SW480 (cell line): ENCODE data around the gene TRIM69.
"Not testable (repeated sequence)": the region's sequence is repeated elsewhere in the genome, so short reads cannot be mapped to it uniquely, and the experiment has no call there.

Experiments
- DNase-seq: peaks from one replicate; pipeline ENCODE4 v3.0.0-alpha.2; 2016; ENCODE audit warnings: low spot score

TRIM69 gene

GRCh38 chr15:44739222-44739847 lies 3.0 kb downstream of the TRIM69 start:
- DNase-seq: not testable (repeated sequence)

GRCh38 chr15:44743454-44743853 lies 7.1 kb downstream of the TRIM69 start:
- not testable (repeated sequence) for DNase-seq

- DNase-seq: no peak
Observed at GRCh38 chr15:44753345-44753744, 17.0 kb downstream of the TRIM69 start.

GRCh38 chr15:44763187-44763586 lies 26.9 kb downstream of the TRIM69 start:
- DNase-seq: no peak

- no peak for DNase-seq
Observed at GRCh38 chr15:44763848-44764247, 27.5 kb downstream of the TRIM69 start.

- no peak for DNase-seq
Observed at GRCh38 chr15:44765036-44765435, 28.7 kb downstream of the TRIM69 start.

- DNase-seq: no peak
Observed at GRCh38 chr15:44769521-44769920, 33.2 kb downstream of the TRIM69 start.

GRCh38 chr15:44770715-44771114 lies 34.4 kb downstream of the TRIM69 start:
- DNase-seq: not testable (repeated sequence)

- DNase-seq: peak; percentile 5
Observed at GRCh38 chr15:44775953-44776352, 39.6 kb downstream of the TRIM69 start.

GRCh38 chr15:44779761-44780160 lies 43.4 kb downstream of the TRIM69 start:
- DNase-seq: no peak

- DNase-seq: no peak
Observed at GRCh38 chr15:44780608-44781007, 44.3 kb downstream of the TRIM69 start.

GRCh38 chr15:44781128-44781810 lies 44.9 kb downstream of the TRIM69 start:
- DNase-seq: no peak

- peak; percentile 6 for DNase-seq
Observed at GRCh38 chr15:44782516-44782915, 46.2 kb downstream of the TRIM69 start.

GRCh38 chr15:44784918-44785274 lies 48.6 kb downstream of the TRIM69 start:
- not testable (repeated sequence) for DNase-seq

- DNase-seq: no peak
Observed at GRCh38 chr15:44788748-44789147, 52.4 kb downstream of the TRIM69 start.

GRCh38 chr15:44790215-44790614 lies 53.9 kb downstream of the TRIM69 start:
- DNase-seq: no peak

GRCh38 chr15:44790656-44791055 lies 54.3 kb downstream of the TRIM69 start:
- DNase-seq: no peak

- no peak for DNase-seq
Observed at GRCh38 chr15:44792715-44793114, 56.4 kb downstream of the TRIM69 start.

GRCh38 chr15:44794072-44794471 lies 57.7 kb downstream of the TRIM69 start:
- DNase-seq: no peak

- no peak for DNase-seq
Observed at GRCh38 chr15:44796508-44796907, 60.2 kb downstream of the TRIM69 start.

GRCh38 chr15:44798826-44799225 lies 62.5 kb downstream of the TRIM69 start:
- DNase-seq: peak; percentile 18

- DNase-seq: no peak
Observed at GRCh38 chr15:44801364-44801763, 65.0 kb downstream of the TRIM69 start.

GRCh38 chr15:44801797-44802196 lies 65.5 kb downstream of the TRIM69 start:
- no peak for DNase-seq

GRCh38 chr15:44802336-44802735 lies 66.0 kb downstream of the TRIM69 start:
- no peak for DNase-seq
